HepG2 (cell line): ENCODE measurements around the gene METRN. TPM values are rescaled to one million over a fixed set of nuclear protein-coding genes. Genes with fewer than 3 reads are reported as not detected.
A peak's percentile ranks its signal among the peaks of the same experiment; 100 is the strongest.

Source experiments
- FOXM1 ChIP-seq: sonication (generic); formaldehyde crosslinking; IDR thresholded peaks from 2 replicates; pipeline ENCODE4 v1.5.0; 2020; ENCODE audit warnings: missing genetic modification reagents
- NCOA2 ChIP-seq: sonication (generic); formaldehyde crosslinking; IDR thresholded peaks from 2 replicates; pipeline ENCODE4 v1.8.0; 2022; ENCODE audit warnings: inconsistent platforms
- NR2C2 ChIP-seq: sonication (generic); formaldehyde crosslinking; IDR thresholded peaks from 2 replicates; pipeline ENCODE4 v1.4.0; 2020; ENCODE audit warnings: missing genetic modification reagents, mild to moderate bottlenecking, moderate library complexity, borderline replicate concordance
- RFXAP ChIP-seq: sonication (generic); formaldehyde crosslinking; IDR thresholded peaks from 2 replicates; pipeline ENCODE4 v1.4.0; 2020; ENCODE audit warnings: missing genetic modification reagents, borderline replicate concordance
- SMARCC2 ChIP-seq: fragments of 450-650 bp; IDR thresholded peaks from 2 replicates; pipeline ENCODE4 v1.6.1; 2017; ENCODE audit warnings: antibody characterized with exemption, mild to moderate bottlenecking
- SRSF1 ChIP-seq: fragments of 200-400 bp; formaldehyde crosslinking; optimal IDR thresholded peaks from 2 replicates; pipeline ENCODE3; 2017; ENCODE audit warnings: mild to moderate bottlenecking, low read depth, low read length, moderate library complexity
- SRY ChIP-seq: sonication (generic); formaldehyde crosslinking; IDR thresholded peaks from 2 replicates; pipeline ENCODE4 v1.8.0; 2022; ENCODE audit warnings: mild to moderate bottlenecking, missing genetic modification reagents
- ZNF10 ChIP-seq: sonication (generic); formaldehyde crosslinking; IDR thresholded peaks from 2 replicates; pipeline ENCODE4 v1.4.0; 2020; ENCODE audit warnings: mild to moderate bottlenecking, low read depth, missing genetic modification reagents, borderline replicate concordance
- ZNF318 ChIP-seq: sonication (generic); formaldehyde crosslinking; IDR thresholded peaks from 2 replicates; pipeline ENCODE4 v1.4.0; 2020; ENCODE audit warnings: mild to moderate bottlenecking, missing genetic modification reagents
- polyA plus RNA-seq, 8 experiments: library from polyadenylated mRNA; depleted of rRNA in 3 of 8; stranded (reverse) in 7 of 8; unstranded in 1 of 8; fragments of >200 nt; fragmentation: Illumina TruSeq in 4 of 8; extraction: Trizol in 4 of 8; gene quantifications; 2 replicates each; pipeline versions ENCODE4 v1.2.1 to v1.2.3, GENCODE V29; 2011 to 2016; ENCODE audit warnings: low read depth in 4 of 8, missing spikeins in 1 of 8, mixed read lengths in 1 of 8; ENCODE audit not compliant: insufficient read depth in 1 of 8
- total RNA-seq, 5 experiments: library from RNA; depleted of rRNA; stranded (reverse); fragments of >200 nt; fragmentation: Illumina TruSeq; extraction: Trizol; gene quantifications; 2 replicates each; pipeline ENCODE4 v1.2.3, GENCODE V29; 2016; ENCODE audit warnings: low read depth in 1 of 5
- TF ChIP-seq, protein P1 (sequence below): sonication (generic); formaldehyde crosslinking; IDR thresholded peaks from 2 replicates; pipeline ENCODE4 v1.5.1; 2020; ENCODE audit warnings: mild to moderate bottlenecking, missing genetic modification reagents, moderate library complexity
- TF ChIP-seq, protein P2 (sequence below): IDR thresholded peaks from 2 replicates; pipeline ENCODE4 v1.4.0; 2020; ENCODE audit warnings: mild to moderate bottlenecking, missing genetic modification reagents

The METRN gene
- total and polyA plus RNA-seq, 2 of the 13 experiments (the other 11 are each of a cell fraction or from before 2014, with no cell fraction given) = 25.5 to 46.1 TPM

- TF ChIP-seq, protein P1, sequence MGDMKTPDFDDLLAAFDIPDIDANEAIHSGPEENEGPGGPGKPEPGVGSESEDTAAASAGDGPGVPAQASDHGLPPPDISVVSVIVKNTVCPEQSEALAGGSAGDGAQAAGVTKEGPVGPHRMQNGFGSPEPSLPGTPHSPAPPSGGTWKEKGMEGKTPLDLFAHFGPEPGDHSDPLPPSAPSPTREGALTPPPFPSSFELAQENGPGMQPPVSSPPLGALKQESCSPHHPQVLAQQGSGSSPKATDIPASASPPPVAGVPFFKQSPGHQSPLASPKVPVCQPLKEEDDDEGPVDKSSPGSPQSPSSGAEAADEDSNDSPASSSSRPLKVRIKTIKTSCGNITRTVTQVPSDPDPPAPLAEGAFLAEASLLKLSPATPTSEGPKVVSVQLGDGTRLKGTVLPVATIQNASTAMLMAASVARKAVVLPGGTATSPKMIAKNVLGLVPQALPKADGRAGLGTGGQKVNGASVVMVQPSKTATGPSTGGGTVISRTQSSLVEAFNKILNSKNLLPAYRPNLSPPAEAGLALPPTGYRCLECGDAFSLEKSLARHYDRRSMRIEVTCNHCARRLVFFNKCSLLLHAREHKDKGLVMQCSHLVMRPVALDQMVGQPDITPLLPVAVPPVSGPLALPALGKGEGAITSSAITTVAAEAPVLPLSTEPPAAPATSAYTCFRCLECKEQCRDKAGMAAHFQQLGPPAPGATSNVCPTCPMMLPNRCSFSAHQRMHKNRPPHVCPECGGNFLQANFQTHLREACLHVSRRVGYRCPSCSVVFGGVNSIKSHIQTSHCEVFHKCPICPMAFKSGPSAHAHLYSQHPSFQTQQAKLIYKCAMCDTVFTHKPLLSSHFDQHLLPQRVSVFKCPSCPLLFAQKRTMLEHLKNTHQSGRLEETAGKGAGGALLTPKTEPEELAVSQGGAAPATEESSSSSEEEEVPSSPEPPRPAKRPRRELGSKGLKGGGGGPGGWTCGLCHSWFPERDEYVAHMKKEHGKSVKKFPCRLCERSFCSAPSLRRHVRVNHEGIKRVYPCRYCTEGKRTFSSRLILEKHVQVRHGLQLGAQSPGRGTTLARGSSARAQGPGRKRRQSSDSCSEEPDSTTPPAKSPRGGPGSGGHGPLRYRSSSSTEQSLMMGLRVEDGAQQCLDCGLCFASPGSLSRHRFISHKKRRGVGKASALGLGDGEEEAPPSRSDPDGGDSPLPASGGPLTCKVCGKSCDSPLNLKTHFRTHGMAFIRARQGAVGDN = peak; percentile 80
- TF ChIP-seq SRY (CRISPR knock-in tag) = peak; percentile 79
- peak; percentile 15 for TF ChIP-seq SRSF1
- no peak for TF ChIP-seq FOXM1 (CRISPR knock-in tag)
- 0 out of 2 replicates have a peak, but pooled peaks have one; percentile 29 for TF ChIP-seq NR2C2
- no peak for TF ChIP-seq SMARCC2
- TF ChIP-seq, protein P2, sequence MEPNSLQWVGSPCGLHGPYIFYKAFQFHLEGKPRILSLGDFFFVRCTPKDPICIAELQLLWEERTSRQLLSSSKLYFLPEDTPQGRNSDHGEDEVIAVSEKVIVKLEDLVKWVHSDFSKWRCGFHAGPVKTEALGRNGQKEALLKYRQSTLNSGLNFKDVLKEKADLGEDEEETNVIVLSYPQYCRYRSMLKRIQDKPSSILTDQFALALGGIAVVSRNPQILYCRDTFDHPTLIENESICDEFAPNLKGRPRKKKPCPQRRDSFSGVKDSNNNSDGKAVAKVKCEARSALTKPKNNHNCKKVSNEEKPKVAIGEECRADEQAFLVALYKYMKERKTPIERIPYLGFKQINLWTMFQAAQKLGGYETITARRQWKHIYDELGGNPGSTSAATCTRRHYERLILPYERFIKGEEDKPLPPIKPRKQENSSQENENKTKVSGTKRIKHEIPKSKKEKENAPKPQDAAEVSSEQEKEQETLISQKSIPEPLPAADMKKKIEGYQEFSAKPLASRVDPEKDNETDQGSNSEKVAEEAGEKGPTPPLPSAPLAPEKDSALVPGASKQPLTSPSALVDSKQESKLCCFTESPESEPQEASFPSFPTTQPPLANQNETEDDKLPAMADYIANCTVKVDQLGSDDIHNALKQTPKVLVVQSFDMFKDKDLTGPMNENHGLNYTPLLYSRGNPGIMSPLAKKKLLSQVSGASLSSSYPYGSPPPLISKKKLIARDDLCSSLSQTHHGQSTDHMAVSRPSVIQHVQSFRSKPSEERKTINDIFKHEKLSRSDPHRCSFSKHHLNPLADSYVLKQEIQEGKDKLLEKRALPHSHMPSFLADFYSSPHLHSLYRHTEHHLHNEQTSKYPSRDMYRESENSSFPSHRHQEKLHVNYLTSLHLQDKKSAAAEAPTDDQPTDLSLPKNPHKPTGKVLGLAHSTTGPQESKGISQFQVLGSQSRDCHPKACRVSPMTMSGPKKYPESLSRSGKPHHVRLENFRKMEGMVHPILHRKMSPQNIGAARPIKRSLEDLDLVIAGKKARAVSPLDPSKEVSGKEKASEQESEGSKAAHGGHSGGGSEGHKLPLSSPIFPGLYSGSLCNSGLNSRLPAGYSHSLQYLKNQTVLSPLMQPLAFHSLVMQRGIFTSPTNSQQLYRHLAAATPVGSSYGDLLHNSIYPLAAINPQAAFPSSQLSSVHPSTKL (CRISPR knock-in tag) = no peak
- TF ChIP-seq ZNF10 (CRISPR knock-in tag) = no peak
- TF ChIP-seq ZNF318 (CRISPR knock-in tag) = no peak
- TF ChIP-seq NCOA2 = no peak; the same call in 1 of the 2 replicates
- TF ChIP-seq RFXAP = no peak
Measured at GRCh38 chr16:678858-679813, 35.8 kb upstream of the METRN start (continued).
